ENCODE data around the gene SEZ6. TPM values are rescaled to one million over a fixed set of nuclear protein-coding genes. Genes with fewer than 3 reads are reported as not detected.

The SEZ6 gene
- total RNA-seq, 1 donor from 2014 or later = 10.1 TPM

DNA sequence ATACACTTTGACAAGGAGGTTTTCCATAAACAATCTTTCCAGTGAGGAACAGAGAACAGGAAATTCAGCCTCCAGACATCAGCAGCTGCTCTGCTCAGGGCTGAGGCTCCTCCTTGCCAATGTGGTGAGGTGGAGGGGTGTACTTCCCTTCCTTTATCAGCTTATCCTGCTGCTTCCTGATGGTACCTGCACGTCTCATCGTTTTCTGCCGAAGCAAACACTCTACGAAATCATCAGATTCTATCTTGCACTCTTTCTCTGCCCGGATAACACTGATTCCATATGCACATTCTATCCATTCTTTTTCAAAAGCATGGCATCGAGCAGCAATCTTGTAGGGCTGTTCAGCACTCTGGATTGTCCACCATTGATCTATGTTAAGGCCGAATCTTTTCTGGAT, 15.4 kb upstream of the SEZ6 start:
- Mint-ChIP-seq H3K27ac (no peak overlapping the region), H3K36me3 (ENCODE audit: insufficient read depth) (no peaks in the 10 kb centered on the region), H3K4me3 (ENCODE audit: low read depth) (no peak overlapping the region), H3K4me1 (ENCODE audit: low read depth) (peaks cover 12% of the 10 kb centered on the region), H3K9me3 (ENCODE audit: low read depth) (no peaks in the 10 kb centered on the region), H3K27me3 (peaks cover 70% of the 10 kb centered on the region)
- TF ChIP-seq, protein P1, sequence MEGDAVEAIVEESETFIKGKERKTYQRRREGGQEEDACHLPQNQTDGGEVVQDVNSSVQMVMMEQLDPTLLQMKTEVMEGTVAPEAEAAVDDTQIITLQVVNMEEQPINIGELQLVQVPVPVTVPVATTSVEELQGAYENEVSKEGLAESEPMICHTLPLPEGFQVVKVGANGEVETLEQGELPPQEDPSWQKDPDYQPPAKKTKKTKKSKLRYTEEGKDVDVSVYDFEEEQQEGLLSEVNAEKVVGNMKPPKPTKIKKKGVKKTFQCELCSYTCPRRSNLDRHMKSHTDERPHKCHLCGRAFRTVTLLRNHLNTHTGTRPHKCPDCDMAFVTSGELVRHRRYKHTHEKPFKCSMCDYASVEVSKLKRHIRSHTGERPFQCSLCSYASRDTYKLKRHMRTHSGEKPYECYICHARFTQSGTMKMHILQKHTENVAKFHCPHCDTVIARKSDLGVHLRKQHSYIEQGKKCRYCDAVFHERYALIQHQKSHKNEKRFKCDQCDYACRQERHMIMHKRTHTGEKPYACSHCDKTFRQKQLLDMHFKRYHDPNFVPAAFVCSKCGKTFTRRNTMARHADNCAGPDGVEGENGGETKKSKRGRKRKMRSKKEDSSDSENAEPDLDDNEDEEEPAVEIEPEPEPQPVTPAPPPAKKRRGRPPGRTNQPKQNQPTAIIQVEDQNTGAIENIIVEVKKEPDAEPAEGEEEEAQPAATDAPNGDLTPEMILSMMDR (IDR thresholded peaks at IDR 0.05; ENCODE audit: unreplicated experiment) = no peak
- DNase-seq (ENCODE audit: low spot score, unreplicated experiment) = no peak

DNA sequence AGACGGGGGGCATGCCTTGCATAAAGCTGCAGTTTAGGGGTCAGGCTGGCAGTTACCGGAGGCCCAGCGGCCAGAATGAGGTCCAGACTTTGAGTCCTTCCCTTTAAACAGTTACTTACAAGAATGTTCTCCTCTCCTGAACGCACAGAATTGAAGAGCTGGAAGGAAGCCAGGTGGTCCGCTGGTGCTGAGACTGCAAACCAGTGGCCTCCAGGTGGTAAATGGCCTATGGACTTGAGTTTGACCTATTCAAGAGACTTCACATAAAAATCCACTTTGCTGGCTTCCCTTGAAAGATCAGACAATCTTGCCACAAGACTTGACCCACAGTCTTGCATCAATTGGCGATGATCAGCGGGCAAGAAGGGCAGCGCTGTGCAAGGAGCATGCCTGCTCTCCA, 14.7 kb upstream of the SEZ6 start:
- no peaks in the 10 kb centered on the region for H3K9me3 Mint-ChIP-seq (ENCODE audit: low read depth)
- H3K36me3 Mint-ChIP-seq (ENCODE audit: insufficient read depth) = no peaks in the 10 kb centered on the region
- TF ChIP-seq, protein P1 (IDR thresholded peaks at IDR 0.05; ENCODE audit: unreplicated experiment) = no peak
- peaks cover 68% of the 10 kb centered on the region for H3K27me3 Mint-ChIP-seq
- peaks cover 15% of the 10 kb centered on the region for H3K4me1 Mint-ChIP-seq (ENCODE audit: low read depth)
- no peak overlapping the region for H3K4me3 Mint-ChIP-seq (ENCODE audit: low read depth)
- no peak overlapping the region for H3K27ac Mint-ChIP-seq
- no peak for DNase-seq (ENCODE audit: low spot score, unreplicated experiment)

DNA sequence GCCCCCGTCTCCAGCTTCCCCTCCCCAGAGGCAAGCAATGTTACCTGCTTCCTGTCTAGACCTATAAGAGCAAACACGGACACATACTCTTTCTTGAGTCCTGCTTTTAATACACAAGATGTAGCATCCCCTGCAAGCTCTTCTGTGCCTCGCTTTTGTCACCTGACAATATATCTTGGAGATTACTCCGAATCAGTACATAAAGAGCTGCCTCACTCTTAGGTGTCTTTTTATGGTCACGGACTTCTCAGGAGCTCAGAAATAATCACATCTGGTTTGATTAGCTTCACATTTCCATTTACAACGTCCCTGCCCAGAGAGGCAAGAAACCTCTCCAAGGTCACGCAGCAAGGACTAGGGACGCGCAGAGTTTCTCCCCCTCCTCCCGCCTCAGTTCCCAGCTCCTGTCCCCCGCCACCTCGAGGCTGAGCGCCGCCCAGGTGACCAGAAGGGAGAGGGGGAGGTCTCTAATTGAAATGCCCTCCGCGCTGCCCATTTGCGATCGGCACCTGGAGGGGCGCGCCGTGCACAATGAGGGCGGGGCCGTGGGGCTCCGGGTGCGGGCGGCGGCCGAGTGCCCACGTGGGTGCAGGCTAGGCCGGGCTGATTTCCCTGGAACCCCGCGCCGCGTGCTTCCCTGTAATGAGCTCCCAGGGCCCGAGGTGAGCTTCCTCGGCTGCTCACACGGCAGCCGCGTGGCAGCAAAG, 13.8 kb upstream of the SEZ6 start:
- peaks cover 21% of the 10 kb centered on the region for H3K4me1 Mint-ChIP-seq (ENCODE audit: low read depth)
- H3K27ac Mint-ChIP-seq = no peak overlapping the region
- H3K36me3 Mint-ChIP-seq (ENCODE audit: insufficient read depth) = no peaks in the 10 kb centered on the region
- H3K27me3 Mint-ChIP-seq = peaks cover 64% of the 10 kb centered on the region
- TF ChIP-seq, protein P1 (IDR thresholded peaks at IDR 0.05; ENCODE audit: unreplicated experiment) = no peak
- H3K4me3 Mint-ChIP-seq (ENCODE audit: low read depth) = no peak overlapping the region
- DNase-seq (ENCODE audit: low spot score, unreplicated experiment) = no peak
- no peaks in the 10 kb centered on the region for H3K9me3 Mint-ChIP-seq (ENCODE audit: low read depth)

DNA sequence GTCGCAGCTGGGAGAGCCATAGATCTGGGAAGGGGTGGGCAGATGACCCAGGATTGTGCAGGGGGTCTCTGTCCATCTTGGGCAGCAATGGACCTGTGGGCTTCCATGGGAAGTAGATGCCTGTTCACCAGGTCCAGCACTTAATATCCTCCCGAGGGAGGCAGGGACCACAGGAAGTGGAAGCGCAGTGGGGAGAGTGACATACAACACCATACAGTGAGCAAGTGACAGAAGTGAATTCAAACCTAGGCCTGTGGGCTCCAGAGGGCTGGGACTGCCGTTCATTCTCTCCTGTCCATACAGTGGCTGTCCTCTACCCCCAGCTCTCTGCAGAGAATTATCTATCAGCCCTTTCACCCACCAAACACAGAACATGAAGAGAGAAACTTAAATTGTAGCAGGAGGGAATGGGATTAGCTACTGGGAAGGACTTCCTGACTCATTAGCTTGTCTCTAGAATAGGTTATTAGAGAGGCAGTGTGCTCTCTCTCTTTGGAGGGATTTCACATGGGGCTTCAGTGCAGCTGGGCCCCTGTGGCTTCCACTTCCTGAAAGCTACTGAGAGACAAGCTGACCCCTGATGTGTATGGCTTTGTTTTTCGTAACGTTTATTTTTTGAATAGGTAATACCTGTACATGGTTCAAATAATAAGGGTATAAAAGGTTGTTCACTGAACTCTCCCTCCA, 13.1 kb upstream of the SEZ6 start:
- TF ChIP-seq, protein P1 (IDR thresholded peaks at IDR 0.05; ENCODE audit: unreplicated experiment) = no peak
- Mint-ChIP-seq H3K27ac (no peak overlapping the region), H3K27me3 (peaks cover 61% of the 10 kb centered on the region), H3K4me1 (ENCODE audit: low read depth) (peaks cover 25% of the 10 kb centered on the region), H3K36me3 (ENCODE audit: insufficient read depth) (no peaks in the 10 kb centered on the region), H3K4me3 (ENCODE audit: low read depth) (no peak overlapping the region), H3K9me3 (ENCODE audit: low read depth) (no peaks in the 10 kb centered on the region)
- DNase-seq (ENCODE audit: low spot score, unreplicated experiment) = no peak

DNA sequence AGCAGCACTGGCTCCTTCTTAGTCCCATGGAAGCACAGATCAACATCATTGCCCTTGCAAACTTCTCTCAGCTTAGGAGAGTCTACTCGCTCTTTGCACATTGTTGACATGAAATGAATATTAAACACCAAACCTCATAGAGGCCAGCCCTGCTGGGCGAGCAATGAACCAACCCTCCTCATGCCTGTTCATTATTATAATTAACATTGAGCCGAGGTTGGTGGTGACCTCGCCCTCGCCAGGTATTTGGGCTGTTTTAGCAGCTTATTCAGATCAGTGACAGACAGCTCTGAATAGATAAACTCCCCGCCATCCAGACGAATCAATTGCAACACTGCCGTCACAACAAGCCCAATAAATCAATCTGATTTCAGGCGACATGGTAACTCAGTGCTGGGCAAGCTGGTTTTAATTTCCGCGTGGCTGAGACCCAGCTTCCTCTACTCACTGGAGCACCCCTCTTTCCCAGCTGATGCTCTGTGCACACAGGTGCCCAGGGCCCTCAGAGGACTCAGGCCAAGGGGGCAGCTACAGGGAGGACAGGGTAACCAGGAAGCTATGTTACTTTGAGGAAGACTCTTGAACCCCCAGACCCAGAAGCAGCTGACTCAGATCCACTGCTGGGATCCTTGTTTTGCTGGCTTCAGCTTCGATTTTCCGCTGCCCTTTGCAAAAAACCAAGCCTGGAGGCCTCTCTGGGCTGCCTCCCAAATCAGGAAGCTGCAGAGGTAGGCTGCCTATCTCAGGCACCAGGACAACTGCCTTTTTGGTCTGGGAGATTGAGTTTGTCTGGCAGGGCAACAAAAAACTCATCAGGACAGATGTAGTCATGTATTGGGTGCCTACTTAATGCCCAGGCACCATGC, 10.7 kb upstream of the SEZ6 start:
- DNase-seq (ENCODE audit: low spot score, unreplicated experiment) = no peak
- peaks cover 25% of the 10 kb centered on the region for H3K4me1 Mint-ChIP-seq (ENCODE audit: low read depth)
- no peaks in the 10 kb centered on the region for H3K36me3 Mint-ChIP-seq (ENCODE audit: insufficient read depth)
- no peaks in the 10 kb centered on the region for H3K9me3 Mint-ChIP-seq (ENCODE audit: low read depth)
- H3K4me3 Mint-ChIP-seq (ENCODE audit: low read depth) = no peak overlapping the region
- H3K27ac Mint-ChIP-seq = no peak overlapping the region
- TF ChIP-seq, protein P1 (IDR thresholded peaks at IDR 0.05; ENCODE audit: unreplicated experiment) = no peak
- H3K27me3 Mint-ChIP-seq = peaks cover 46% of the 10 kb centered on the region

Measured in progenitor cell of endocrine pancreas (in vitro differentiated cells).